ENCODE data around the gene OLFM2. TPM values are rescaled to one million over a fixed set of nuclear protein-coding genes. Genes with fewer than 3 reads are reported as not detected.

OLFM2 gene
- total RNA-seq (2014; rRNA removed; shearing (Covaris generic)) (11.6 and 26.2 TPM in 2 replicates), polyA plus RNA-seq (2016; fragmentation: Nextera tagmentation; extraction: Ambion mirVana) (8.9 and 9.4 TPM in 2 replicates)

DNA sequence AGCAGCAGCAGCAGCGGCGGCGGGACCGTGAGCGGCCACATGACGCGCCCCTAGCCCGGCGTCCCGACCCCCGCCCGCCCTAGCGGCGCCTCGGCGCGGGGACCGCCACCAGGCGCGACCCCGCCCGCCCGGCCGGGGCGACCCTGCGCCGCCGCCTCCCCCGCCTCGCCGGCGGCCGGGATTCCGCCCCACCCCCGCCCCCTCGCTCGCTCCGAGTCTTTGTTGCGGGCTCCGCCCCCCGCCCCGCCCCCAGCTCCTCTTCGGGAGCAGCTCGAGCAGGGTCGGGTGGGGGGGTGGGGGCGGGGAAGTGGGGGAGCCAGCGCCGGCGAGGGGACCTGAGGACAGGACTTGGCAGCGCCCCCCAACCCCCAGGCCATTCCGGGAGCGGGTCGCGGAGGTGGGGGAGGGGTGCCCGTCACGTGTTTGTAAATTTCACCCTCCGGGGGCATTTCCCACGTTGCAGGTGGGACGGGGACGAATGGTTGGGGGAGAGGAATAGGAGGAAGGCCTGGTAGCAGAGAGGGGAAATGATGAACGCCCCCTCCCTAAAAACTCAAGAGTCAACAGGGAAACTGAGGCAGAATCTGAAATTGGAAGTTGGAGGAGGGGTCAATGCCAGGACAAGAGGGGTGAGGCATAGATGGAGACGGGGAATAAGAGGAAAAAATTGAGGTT, at the start of gene OLFM2:
Gene OLFM2, minus strand, starts transcription at position 190 of the 675 bp plus-strand sequence. Its CDS starts 149 bp downstream, at position 41.
- Histone ChIP-seq H3F3A (ENCODE audit: insufficient read depth) (peaks cover 29% of the 10 kb centered on the region), H3K4me2 (ENCODE audit: unreplicated experiment) (peak within 1 kb of the TSS; percentile 42), H3K27me3 (replicated peaks; ENCODE audit: insufficient read depth) (peaks cover 9% of the 10 kb centered on the region; the same call in 1 of the 2 replicates), H3K9me3 (ENCODE audit: low read depth) (no peaks in the 10 kb centered on the region), H3K36me3 (ENCODE audit: low read depth) (no peaks in the 10 kb centered on the region), H4K20me1 (ENCODE audit: insufficient read depth) (no peaks in the 10 kb centered on the region), H3K27ac (no peak within 1 kb of the TSS), H3K79me2 (ENCODE audit: insufficient read depth) (no peaks in the 10 kb centered on the region), H3K4me3 (peak within 1 kb of the TSS; percentile 62), H3K9me2 (ENCODE audit: insufficient read depth) (no peaks in the 10 kb centered on the region), H2AFZ (no peak within 1 kb of the TSS), H3K4me1 (ENCODE audit: insufficient read depth) (peaks cover 11% of the 10 kb centered on the region; the same call in 1 of the 2 replicates), H3K9ac (peak within 1 kb of the TSS; percentile 73)
- WGBS, 2 experiments (ENCODE audit: low coverage in 1 of 2, low lambda C conversion rate in 2 of 2, missing lambda C conversion rate in 2 of 2), result 7 to 17% methylated on average over 7 to 46 of the region's 62 CpGs
- DNase-seq, result peak; percentile 42
- in situ Hi-C loops (cut with MboI), result loop anchor here (10.0 to 25.0 kb wide), 3 partner anchors 88 to 451 kb away; partner anchors contain the start of genes S1PR2 and TYK2
- no peak for TF ChIP-seq EZH2 (IDR thresholded peaks at IDR 0.05; ENCODE audit: insufficient read depth, poor library complexity, severe bottlenecking)

- WGBS, 2 experiments (ENCODE audit: low coverage in 1 of 2, low lambda C conversion rate in 2 of 2, missing lambda C conversion rate in 2 of 2), result 80 to 82% methylated on average over 8 of the region's 8 CpGs
- peaks cover 5% of the 10 kb centered on the region for H3K4me1 ChIP-seq (ENCODE audit: insufficient read depth)
- H3K79me2 ChIP-seq (ENCODE audit: insufficient read depth), result no peaks in the 10 kb centered on the region
- no peaks in the 10 kb centered on the region for H3K9me3 ChIP-seq (ENCODE audit: low read depth)
- TF ChIP-seq EZH2phosphoT487 (IDR thresholded peaks at IDR 0.05; ENCODE audit: insufficient read depth, low read depth), result no peak
- H3K36me3 ChIP-seq (ENCODE audit: low read depth), result no peaks in the 10 kb centered on the region; the same call in 1 of the 2 replicates
- H3K4me2 ChIP-seq (ENCODE audit: unreplicated experiment), result no peak overlapping the region
- H4K20me1 ChIP-seq (ENCODE audit: insufficient read depth), result no peaks in the 10 kb centered on the region
- no peaks in the 10 kb centered on the region for H3K27me3 ChIP-seq (replicated peaks; ENCODE audit: insufficient read depth)
- in situ Hi-C loops (cut with MboI), result no loop called here
- no peak overlapping the region for H2AFZ ChIP-seq
- no peak overlapping the region for H3K27ac ChIP-seq
- no peaks in the 10 kb centered on the region for H3F3A ChIP-seq (ENCODE audit: insufficient read depth)
- peak; percentile 50 for DNase-seq
- H3K9me2 ChIP-seq (ENCODE audit: insufficient read depth), result no peaks in the 10 kb centered on the region
- H3K9ac ChIP-seq, result no peak overlapping the region
- H3K4me3 ChIP-seq, result no peak overlapping the region
Observed at GRCh38 chr19:9981406-9982260, 45.3 kb upstream of the OLFM2 start.

GRCh38 chr19:9972103-9972502, 35.8 kb upstream of the OLFM2 start:
- no peaks in the 10 kb centered on the region for H4K20me1 ChIP-seq (ENCODE audit: insufficient read depth)
- H3K9me2 ChIP-seq (ENCODE audit: insufficient read depth), result no peaks in the 10 kb centered on the region
- H3K79me2 ChIP-seq (ENCODE audit: insufficient read depth), result no peaks in the 10 kb centered on the region
- TF ChIP-seq EZH2 (IDR thresholded peaks at IDR 0.05; ENCODE audit: insufficient read depth, poor library complexity, severe bottlenecking), result no peak
- TF ChIP-seq EZH2phosphoT487 (IDR thresholded peaks at IDR 0.05; ENCODE audit: insufficient read depth, low read depth), result no peak
- no peak overlapping the region for H3K27ac ChIP-seq
- in situ Hi-C loops (cut with MboI), result no loop called here
- H2AFZ ChIP-seq, result no peak overlapping the region
- no peaks in the 10 kb centered on the region for H3F3A ChIP-seq (ENCODE audit: insufficient read depth)
- H3K36me3 ChIP-seq (ENCODE audit: low read depth), result no peaks in the 10 kb centered on the region
- DNase-seq, result no peak
- H3K9ac ChIP-seq, result no peak overlapping the region
- no peak overlapping the region for H3K4me3 ChIP-seq
- H3K4me1 ChIP-seq (ENCODE audit: insufficient read depth), result no peaks in the 10 kb centered on the region
- H3K9me3 ChIP-seq (ENCODE audit: low read depth), result no peaks in the 10 kb centered on the region
- no peak overlapping the region for H3K4me2 ChIP-seq (ENCODE audit: unreplicated experiment)
- 78 to 81% methylated on average over 6 of the region's 6 CpGs for WGBS, 2 experiments (ENCODE audit: low coverage in 1 of 2, low lambda C conversion rate in 2 of 2, missing lambda C conversion rate in 2 of 2)
- H3K27me3 ChIP-seq (replicated peaks; ENCODE audit: insufficient read depth), result no peaks in the 10 kb centered on the region

- Histone ChIP-seq H3K9me3 (ENCODE audit: low read depth) (no peaks in the 10 kb centered on the region), H3K27ac (no peak overlapping the region), H3K4me3 (no peak overlapping the region), H3K27me3 (replicated peaks; ENCODE audit: insufficient read depth) (no peaks in the 10 kb centered on the region), H3K4me2 (ENCODE audit: unreplicated experiment) (no peak overlapping the region), H3K4me1 (ENCODE audit: insufficient read depth) (no peaks in the 10 kb centered on the region), H3K79me2 (ENCODE audit: insufficient read depth) (no peaks in the 10 kb centered on the region), H3K36me3 (ENCODE audit: low read depth) (no peaks in the 10 kb centered on the region), H3K9me2 (ENCODE audit: insufficient read depth) (no peaks in the 10 kb centered on the region), H4K20me1 (ENCODE audit: insufficient read depth) (no peaks in the 10 kb centered on the region), H3K9ac (no peak overlapping the region), H3F3A (ENCODE audit: insufficient read depth) (no peaks in the 10 kb centered on the region), H2AFZ (no peak overlapping the region)
- DNase-seq, result no peak
- WGBS, 2 experiments (ENCODE audit: low coverage in 1 of 2, low lambda C conversion rate in 2 of 2, missing lambda C conversion rate in 2 of 2), result 80 to 85% methylated on average over 15 of the region's 15 CpGs
- TF ChIP-seq EZH2phosphoT487 (IDR thresholded peaks at IDR 0.05; ENCODE audit: insufficient read depth, low read depth), result no peak
- no peak for TF ChIP-seq EZH2 (IDR thresholded peaks at IDR 0.05; ENCODE audit: insufficient read depth, poor library complexity, severe bottlenecking)
- in situ Hi-C loops (cut with MboI), result no loop called here
Observed at GRCh38 chr19:9971166-9971897, 35.0 kb upstream of the OLFM2 start.
